HG02884 (cell line): Measurements from ENCODE around the gene DUSP16.
A peak's percentile ranks its signal among the peaks of the same experiment; 100 is the strongest.
"Not testable (repeated sequence)": the region's sequence is repeated elsewhere in the genome, so short reads cannot be mapped to it uniquely, and the experiment has no call there.

Source experiments
- ATAC-seq: cut with Tn5 transposase; IDR thresholded peaks from one replicate; pipeline ENCODE4 v1.9.1; 2021; ENCODE audit warnings: mild to moderate bottlenecking, moderate library complexity; ENCODE audit not compliant: unreplicated experiment

Gene DUSP16

GRCh38 chr12:12562585-12563261 lies at the start of gene DUSP16:
DUSP16 (minus strand) TSS chr12:12562863; CDS start chr12:12521098, 41,765 bp downstream.
- peak; percentile 68 for ATAC-seq

- ATAC-seq, result no peak
Observed at GRCh38 chr12:12612358-12612757, 49.7 kb upstream of the DUSP16 start.

- ATAC-seq, result peak; percentile 72
Observed at GRCh38 chr12:12611512-12612306, 49.0 kb upstream of the DUSP16 start, which contains the start of gene CREBL2. CREBL2 (plus strand) TSS chr12:12611876; CDS start chr12:12612173, 297 bp downstream.

- ATAC-seq, result no peak
Observed at GRCh38 chr12:12610711-12611110, 48.0 kb upstream of the DUSP16 start.

- no peak for ATAC-seq
Observed at GRCh38 chr12:12609692-12610091, 47.0 kb upstream of the DUSP16 start.

- ATAC-seq, result no peak
Observed at GRCh38 chr12:12608557-12608957, 45.9 kb upstream of the DUSP16 start.

- ATAC-seq, result peak; percentile 41
Observed at GRCh38 chr12:12606781-12607589, 44.3 kb upstream of the DUSP16 start.

- ATAC-seq, result no peak
Observed at GRCh38 chr12:12604740-12605139, 42.1 kb upstream of the DUSP16 start.

- ATAC-seq, result no peak
Observed at GRCh38 chr12:12600659-12601058, 38.0 kb upstream of the DUSP16 start.

- no peak for ATAC-seq
Observed at GRCh38 chr12:12599750-12600643, 37.3 kb upstream of the DUSP16 start.

GRCh38 chr12:12598864-12599263 lies 36.2 kb upstream of the DUSP16 start:
- ATAC-seq, result no peak

- not testable (repeated sequence) for ATAC-seq
Observed at GRCh38 chr12:12596598-12596997, 33.9 kb upstream of the DUSP16 start.

GRCh38 chr12:12595929-12596328 lies 33.3 kb upstream of the DUSP16 start:
- not testable (repeated sequence) for ATAC-seq

- no peak for ATAC-seq
Observed at GRCh38 chr12:12592930-12593329, 30.3 kb upstream of the DUSP16 start.

GRCh38 chr12:12590961-12591360 lies 28.3 kb upstream of the DUSP16 start:
- no peak for ATAC-seq

- ATAC-seq, result not testable (repeated sequence)
Observed at GRCh38 chr12:12588436-12588835, 25.8 kb upstream of the DUSP16 start.

GRCh38 chr12:12587878-12588277 lies 25.2 kb upstream of the DUSP16 start:
- ATAC-seq, result no peak

- ATAC-seq, result no peak
Observed at GRCh38 chr12:12586879-12587675, 24.4 kb upstream of the DUSP16 start.

- no peak for ATAC-seq
Observed at GRCh38 chr12:12585115-12585863, 22.6 kb upstream of the DUSP16 start.
